GM21723 (cell line): Measurements from ENCODE around the gene ZNF76.

Experiments used
- ATAC-seq: cut with Tn5 transposase; IDR thresholded peaks from one replicate; pipeline ENCODE4 v1.9.1; 2021; ENCODE audit warnings: mild to moderate bottlenecking, moderate library complexity; ENCODE audit not compliant: unreplicated experiment

The ZNF76 gene

DNA sequence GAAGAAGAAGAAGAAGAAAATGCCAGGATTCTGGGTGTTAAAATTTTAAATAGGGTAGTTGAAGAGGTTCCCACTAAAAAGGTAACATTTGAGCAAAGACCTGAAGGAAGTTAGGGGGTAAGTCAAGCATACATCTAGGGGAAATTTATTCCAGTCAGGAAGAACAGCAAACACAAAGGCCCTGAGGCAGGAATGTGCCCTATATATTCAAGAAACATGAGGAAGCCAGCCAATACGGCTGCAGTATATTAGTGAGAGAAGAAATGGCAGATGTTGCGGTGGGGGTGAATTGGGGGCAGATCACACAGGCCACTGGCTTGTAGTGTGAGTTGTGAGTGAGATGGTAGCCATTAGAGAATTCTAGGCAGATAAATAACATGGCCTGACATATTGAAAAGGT is 6.0 kb downstream of the ZNF76 start:
- no peak for ATAC-seq

DNA sequence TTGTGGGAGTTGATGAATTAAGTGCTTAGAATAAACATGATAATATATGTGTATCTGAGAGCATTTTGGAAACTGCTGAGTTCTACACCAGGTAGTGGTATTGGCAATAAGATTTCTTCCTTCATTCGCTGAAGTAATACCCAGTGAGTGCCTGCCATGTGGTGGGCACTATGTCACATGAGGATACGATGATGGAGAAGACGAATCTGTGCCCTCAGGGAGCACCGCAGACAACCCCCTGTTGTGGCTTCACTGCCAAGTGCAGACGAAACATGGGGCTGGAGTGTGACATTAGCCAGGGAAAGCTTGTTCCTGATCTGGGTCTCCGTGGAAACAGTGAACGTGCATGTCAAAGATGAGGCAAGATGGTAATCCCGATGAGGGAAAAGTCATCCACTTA is 7.9 kb downstream of the ZNF76 start:
- ATAC-seq = no peak

DNA sequence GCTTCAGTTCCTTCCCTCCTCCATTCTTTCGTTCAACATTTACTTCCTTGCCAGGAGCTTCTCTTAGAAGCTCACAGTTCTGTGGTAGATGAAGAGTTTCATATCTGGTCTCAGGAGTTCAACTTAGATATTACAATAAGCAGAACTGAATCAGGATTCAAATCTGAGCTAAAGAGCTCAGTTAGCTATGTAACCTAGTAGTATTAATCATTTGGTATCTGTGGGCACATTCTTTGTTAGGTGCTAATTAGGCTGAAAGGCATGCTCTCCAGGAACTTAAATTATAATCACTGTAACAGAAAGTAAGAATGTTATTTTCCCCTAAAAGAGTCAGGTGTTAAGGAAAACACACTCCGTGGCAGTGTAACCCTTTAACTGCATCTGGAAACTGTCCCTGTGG is 8.4 kb downstream of the ZNF76 start:
- ATAC-seq = no peak

DNA sequence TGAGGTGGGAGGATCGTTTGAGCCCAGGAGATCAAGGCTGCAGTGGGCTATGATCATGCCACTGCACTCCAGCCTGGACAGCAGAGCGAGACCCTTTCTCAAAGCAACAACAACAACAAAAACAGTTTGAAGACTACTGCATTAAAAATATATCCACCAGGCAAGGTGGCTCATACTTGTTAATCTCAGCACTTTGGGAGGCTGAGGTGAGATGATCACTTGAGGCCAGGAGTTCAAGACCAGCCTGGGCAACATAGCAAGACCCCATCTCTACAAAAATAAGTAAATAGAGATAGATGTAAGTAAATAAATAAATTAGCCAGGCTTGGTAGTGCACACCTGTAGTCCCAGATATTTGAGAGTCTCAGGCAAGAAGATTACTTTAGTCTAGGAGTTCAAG is 12.5 kb downstream of the ZNF76 start:
- no peak for ATAC-seq

DNA sequence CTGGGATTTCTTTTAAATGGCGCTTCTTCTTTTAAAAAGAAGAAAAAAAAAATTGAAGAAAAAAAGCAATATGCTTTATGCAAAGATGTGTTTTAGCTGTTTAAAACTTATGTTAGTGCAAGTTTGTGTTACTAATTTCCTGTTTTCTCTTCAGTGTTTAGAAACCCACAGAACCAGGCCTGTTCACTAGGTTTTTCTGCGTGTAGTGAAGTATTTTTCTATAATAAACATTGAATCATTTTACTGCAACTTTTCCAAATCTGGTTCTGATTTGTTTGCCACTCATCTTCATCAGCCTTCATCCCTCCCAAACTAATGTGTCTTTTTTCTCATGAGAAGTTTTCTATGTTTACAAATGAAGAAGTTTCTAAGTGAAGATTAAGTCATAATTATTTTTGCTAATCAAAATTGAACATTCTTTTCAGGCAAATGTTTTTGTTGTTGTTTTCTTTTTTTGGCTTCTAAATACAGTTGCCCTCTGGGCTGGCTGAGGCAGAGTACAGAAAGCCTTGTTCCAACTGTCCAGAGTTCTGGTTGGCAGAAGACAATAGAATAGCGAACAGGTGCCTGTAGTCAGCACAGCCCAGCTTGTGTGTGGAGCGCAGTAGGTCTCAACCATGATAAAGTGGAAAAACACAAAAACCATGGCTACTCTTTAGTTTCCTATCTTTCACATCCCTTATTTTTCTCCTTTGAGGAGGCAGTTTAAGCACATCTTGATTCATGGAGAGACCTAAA is 14.5 kb downstream of the ZNF76 start:
- ATAC-seq = no peak

DNA sequence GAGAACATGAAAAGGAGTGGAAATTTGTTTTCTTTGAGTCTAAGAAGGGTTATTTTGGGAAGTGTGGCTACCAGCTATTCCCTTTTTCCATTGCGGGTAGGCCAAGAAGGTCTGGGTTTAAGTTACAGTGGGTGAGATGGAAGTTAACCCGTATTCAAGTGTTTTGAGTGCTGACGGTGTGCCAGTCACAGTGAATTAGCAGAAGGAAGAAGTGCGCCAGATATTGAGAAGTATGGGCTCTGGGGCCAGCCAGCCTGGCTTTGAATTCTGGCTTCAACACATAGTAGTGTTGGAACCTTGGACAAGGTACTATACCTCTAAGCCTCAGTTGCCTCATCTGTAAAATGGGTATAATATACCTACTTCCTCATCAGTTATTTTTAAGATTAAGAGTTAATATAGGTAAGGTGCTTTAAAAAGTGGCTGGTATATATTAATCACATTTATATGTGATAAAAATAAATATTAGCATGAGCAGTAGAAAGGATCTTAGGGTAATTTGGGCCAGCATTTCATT is 16.3 kb downstream of the ZNF76 start:
- no peak for ATAC-seq

DNA sequence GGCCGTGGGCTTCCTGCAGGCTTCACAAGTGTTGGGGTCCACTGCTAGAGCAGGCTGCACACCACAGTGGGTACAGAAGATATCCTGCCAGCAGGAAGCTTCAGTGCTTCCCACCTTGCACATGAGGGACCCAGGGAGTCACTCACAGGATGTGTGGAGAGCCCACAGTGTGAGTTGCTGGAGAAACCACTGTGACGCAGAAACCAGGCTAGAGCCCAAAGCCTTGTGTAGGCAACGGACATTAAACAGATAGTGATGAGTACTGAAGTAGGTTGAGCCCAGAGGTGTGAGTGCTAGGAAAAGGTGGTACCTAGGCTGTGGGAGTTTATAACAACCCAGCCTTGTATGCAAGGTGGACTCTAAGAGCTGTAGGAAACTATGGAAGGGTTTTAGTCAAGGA is 19.2 kb downstream of the ZNF76 start:
- ATAC-seq = no peak

DNA sequence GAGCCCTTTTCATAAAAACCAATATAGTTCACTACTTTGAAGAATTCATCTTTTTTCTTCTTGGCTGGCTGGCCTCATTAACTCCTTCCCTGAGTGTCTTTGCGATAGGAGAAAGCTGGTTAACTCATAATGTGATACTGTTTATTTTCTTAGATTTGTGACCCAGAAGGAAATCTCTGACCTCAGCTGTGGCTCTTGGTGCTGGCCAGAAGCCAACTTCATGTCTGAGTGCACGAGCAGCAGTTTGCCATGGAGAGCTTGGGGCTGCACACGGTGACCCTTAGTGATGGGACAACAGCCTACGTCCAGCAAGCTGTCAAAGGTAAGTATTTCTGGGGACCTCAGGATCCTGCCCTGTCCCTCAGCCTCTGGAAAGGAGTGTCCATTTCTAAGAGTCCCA is 21.4 kb downstream of the ZNF76 start:
- ATAC-seq = no peak

DNA sequence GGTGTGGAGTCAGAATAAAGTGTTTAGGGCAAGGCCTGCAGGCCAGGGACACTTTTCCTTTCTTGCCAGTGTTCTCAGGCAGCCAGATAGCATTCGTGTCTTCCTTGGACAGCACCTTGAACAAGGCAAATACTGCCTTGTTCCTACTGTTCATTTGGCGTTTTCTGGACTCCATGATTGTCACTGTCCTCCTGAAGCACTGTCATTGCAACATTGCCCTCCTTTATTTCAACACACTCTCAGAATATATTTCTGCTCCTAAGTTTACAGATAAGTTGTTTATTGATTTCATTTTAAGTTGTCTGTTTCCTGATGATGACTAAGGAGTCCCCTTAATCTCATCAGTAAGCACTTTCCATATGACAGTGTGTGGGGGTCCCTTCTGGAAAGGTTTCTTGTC is 22.9 kb downstream of the ZNF76 start:
- ATAC-seq = no peak

DNA sequence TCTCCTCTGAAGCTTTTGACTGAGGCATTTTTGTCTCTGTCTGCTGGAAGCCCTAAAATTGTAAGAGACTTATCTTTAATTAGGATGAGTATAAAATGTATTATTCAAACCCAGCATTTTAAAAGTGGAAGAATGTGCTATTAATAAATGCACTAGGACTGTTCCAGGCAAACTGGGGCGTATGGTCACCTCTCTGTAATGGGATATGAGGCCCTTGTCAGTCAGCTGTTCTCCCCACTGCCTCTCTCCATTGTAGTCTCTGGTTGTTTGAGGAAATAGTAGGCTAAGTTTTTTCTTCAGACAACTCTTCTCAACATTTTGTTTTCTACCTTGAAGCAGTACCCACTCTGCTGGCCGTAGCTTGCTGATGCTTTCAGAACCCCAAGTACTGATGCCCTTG is 23.8 kb downstream of the ZNF76 start:
- ATAC-seq = no peak

DNA sequence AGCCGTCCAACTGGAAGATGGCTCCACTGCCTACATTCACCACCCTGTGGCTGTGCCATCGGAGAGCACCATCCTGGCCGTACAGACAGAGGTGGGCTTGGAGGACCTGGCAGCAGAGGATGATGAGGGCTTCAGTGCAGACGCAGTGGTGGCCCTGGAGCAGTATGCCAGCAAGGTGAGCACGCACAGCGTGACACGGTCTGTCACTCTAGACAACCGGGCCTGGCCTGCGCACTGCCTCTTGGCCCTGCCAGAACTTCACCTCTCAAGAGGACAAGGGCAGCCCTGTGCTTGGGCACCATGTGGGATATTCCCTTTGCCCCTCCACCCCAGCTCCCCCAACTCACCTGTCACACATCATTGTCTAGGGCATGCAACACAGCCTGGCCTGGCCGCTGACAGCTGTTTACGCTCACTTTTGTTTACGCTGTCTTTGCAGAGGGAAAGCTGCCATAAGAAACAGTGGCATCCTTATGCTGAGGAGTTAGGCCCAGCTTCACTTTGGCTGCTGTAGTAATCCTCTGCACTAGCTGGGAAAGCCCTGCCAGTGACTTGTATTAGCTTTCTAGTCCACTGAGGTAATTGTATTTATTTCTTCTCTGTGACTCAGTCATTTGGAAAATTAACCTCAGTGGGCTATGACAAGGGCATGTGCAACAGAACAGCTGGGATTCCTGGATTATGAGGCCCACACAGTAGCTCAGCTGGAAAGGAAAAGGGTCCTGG is 28.3 kb downstream of the ZNF76 start:
- ATAC-seq = no peak

DNA sequence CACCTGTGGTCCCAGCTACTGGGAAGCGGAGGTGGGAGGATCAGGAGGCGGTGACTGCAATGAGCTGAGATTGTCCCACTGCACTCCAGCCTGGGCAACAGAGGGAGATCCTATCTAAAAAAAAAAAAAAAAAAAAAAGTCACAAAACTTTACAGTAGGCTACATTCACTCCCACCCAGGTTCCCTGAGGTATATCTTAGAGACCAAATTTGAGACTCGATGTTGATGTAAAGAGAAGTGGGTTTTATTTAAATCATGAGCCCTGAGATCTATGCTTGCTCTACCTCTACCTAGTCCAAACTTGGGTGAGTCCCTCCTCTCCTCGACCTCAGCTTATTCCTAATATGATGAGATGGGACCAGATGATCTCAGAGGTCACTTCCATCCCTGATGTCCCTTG is 29.3 kb downstream of the ZNF76 start:
- ATAC-seq = no peak

DNA sequence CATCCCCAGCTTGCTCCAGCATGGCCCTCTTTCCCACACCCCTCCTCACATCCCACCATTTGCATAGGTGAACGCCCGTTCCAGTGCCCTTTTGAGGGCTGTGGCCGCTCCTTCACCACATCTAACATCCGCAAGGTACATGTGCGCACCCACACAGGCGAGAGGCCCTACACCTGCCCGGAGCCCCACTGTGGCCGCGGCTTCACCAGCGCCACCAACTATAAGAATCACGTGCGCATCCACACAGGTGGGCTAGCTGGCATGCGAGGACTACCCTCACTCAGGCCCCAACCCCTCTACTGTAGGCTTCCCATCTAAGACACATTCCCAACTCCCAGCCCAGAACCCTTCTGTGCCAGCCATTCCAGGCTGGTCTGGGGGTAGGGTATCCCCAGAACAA is 32.0 kb downstream of the ZNF76 start:
- no peak for ATAC-seq

DNA sequence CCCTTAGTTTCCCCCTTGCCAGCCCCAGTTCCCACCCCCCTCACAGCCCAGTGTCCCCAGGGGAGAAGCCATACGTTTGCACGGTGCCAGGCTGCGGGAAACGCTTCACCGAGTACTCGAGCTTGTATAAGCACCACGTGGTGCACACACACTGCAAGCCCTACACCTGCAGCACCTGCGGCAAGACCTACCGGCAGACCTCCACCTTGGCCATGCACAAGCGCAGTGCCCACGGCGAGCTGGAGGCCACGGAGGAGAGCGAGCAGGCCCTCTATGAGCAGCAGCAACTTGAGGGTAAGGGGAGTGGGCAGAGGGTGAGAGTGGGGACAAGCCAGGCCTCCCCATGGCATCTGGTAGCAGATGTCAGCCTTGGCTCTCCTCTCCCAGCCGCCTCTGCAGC is 33.0 kb downstream of the ZNF76 start:
- ATAC-seq = no peak

DNA sequence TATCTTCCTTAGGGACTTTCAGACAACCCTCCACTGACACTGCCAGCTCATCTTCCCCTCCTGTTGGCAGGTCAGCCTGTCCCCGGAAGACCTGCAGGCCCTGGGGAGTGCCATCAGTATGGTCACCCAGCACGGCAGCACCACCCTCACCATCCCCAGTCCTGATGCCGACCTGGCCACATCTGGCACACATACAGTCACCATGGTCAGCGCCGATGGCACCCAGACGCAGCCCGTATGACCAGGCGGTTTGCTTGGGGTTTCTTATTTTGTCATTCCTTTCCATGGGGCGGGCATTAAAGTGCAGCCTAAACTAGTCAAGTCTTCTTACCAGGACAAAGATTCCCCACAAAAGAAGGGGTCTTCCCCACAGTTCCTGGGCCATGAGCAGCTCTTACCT is 34.1 kb downstream of the ZNF76 start:
- ATAC-seq = no peak

DNA sequence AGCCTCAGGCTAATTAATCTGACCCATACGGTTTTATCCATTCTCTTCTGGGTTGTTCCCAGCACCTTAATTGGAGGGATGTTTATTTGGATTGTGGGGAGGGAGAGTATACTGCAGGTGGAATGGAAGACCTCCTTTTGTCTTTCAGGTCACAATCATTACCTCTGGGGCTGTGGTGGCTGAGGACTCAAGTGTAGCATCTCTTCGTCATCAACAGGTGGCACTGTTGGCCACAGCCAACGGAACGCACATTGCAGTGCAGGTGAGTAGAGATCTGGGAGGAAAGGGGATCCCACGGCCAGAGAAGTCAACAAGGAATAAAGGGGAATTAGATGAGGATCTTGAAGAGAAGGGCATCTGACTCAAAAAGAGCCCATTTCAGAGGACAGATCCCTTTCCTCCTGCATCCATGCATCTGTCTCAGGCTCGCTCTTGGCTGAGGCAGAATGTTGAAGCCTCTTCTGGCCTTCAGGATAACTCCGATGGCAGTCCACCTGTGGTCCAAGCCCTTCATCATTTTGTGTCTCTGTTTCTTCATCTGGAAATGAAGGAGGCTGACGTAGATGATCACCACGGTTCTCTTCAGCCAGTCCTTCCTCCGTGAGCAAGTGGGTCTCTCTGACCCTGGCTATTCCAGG is 34.9 kb downstream of the ZNF76 start:
- ATAC-seq = no peak

DNA sequence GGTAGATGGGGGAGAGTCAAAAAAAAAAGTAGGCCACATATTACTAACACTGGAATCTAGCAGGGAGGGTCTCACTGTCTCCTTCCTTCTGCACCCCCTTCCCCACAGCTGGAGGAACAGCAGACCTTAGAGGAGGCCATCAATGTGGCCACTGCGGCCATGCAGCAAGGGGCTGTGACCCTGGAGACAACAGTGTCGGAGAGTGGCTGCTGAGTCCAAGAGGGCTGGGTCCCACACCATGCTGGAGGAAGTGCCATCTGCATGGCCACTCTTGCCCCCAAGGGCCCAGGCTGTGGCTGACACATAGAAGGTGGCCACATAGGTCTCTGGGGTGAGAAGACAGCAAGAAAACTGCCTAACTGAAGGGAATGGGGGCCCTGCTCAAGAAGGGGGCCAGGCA is 35.5 kb downstream of the ZNF76 start:
- no peak for ATAC-seq

DNA sequence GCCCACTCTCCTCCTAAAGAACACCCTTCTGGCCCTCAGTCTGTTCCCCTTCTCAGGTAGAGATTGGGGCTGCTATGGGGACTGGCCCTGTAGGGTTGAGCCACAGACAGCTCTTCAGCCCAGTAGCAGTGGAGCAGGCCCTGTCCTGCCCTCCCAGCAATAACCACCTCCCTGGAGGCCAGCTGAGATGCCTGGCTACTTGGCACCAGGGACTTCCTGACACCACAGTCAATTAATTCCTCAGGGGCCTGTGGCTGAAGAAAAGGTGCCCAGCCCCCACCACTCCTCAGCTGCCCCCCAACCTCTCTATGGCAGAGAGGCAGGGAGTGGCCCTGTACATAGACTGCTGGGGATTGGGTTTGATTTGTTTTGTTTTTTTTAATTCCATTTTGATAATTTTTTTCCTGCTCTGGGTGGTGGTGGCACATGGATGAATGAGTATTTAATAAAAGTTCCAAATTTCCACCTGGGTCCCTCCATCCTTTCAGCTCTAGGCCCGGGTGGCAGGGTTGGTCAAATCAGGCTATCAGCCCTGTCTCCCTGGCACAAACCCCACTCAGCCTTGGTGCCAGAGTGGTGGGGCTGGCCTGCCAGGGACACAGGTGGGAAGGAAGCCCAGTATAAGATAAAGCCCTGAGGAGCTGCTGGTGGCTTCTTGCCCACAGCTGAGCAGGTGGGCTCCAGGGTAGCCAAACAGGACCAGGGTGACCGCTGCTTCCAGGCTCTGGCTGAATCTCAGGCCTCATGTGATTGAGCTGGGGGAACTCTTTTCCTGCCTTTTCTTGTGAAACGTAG is 36.2 kb downstream of the ZNF76 start:
- no peak for ATAC-seq

DNA sequence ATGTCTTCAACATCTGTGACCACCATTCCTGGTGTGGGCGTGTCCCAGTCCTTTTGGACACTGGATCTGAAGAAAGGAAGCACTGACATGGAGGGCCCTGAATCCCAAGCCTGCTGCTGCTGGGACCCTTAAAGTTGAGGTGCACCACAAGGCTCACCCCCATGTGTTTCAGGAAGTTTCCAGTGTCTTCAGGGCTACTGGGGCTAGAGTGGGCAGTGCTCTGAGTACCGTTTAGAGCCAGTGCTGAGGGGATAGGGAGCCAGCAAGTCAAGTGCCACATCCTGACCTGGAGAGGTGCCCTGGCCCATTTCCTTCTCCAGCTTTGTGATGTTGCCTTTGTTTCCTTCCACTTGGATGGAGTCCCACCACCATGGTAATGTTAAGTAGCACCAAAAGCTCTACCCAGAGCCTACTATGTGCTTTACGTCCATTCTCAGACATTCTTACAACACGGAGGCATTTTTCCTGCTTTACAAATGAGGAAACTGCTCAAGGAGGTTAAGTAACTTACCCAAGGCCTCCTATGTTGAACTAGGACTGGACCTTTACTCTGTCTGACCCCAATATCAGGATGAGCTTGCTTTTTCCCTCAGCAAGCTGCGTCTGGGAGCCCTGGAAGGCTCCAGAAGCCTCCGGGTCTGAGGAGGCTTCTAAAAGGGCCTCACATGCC is 37.5 kb downstream of the ZNF76 start:
- no peak for ATAC-seq

DNA sequence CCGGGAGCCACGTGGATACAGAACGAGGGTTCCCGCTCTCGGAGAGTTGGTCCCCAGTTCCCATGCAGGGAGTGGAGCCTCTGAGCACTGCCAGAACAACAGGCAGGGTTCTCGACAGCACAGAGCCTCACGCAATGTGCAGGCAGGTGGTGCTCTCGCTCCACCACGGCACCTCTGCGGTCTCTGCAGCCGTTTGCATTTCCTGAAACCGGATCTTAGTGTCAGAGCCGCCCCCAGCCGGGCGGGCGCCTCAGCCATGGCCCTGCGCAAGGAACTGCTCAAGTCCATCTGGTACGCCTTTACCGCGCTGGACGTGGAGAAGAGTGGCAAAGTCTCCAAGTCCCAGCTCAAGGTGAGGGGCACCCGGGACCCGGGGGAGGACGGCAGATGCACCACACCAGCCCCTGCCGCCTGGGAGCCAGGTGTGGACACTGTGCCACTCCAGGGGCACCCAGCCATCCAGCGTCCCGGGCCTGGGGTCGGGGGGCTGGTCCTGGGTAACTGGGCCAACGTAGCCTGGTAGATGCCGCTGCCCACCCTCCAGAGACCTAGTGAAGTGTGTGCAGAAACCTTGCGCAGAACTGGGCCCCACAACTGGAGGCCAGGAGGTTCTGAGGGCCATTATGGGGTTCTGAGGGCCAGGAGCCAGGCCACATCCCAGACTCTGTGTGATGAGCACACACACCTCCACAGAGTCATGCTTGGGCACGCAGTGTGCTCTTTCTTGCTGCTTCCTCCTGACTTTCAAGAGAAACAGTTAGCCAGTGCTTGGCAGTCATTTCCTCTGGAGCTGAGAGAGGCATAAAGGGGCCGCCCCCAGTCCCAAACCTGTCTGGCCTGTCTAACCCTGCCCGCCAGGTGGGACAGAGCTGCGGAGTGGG is 38.3 kb downstream of the ZNF76 start, which contains the start of gene DEF6:
DEF6 (plus strand) TSS at position 218 of the 881 bp plus-strand sequence; CDS start at position 257, 39 bp downstream.
- ATAC-seq = peak; percentile 74
